MM.1S (cell line): ENCODE data around the gene AAR2.

ENCODE experiments used
- CTCF ChIP-seq: fragments of 300-600 bp; sonication (generic); IDR thresholded peaks from 2 replicates; pipeline ENCODE4 v1.5.1; 2016; ENCODE audit warnings: antibody characterized with exemption, low read length, mixed read lengths
- EZH2 ChIP-seq: fragments of 300-600 bp; sonication (generic); optimal IDR thresholded peaks from 2 replicates; pipeline ENCODE3; 2017; ENCODE audit warnings: low read depth, mild to moderate bottlenecking, antibody characterized with exemption, low read length, mixed read lengths
- EZH2phosphoT487 ChIP-seq: fragments of 300-600 bp; sonication (generic); IDR thresholded peaks from 2 replicates; pipeline ENCODE4 v1.6.1; 2018; ENCODE audit warnings: antibody characterized with exemption, low read length

GRCh38 chr20:36253036-36253435 is 16.8 kb downstream of the AAR2 start:
- TF ChIP-seq CTCF (no peak), EZH2 (no peak), EZH2phosphoT487 (no peak)
